Measurements from ENCODE around the gene UBR7. TPM values are rescaled to one million over a fixed set of nuclear protein-coding genes. Genes with fewer than 3 reads are reported as not detected.
A peak's percentile ranks its signal among the peaks of the same experiment; 100 is the strongest.
"Not testable (repeated sequence)": the region's sequence is repeated elsewhere in the genome, so short reads cannot be mapped to it uniquely, and the experiment has no call there.

UBR7 gene, protein sequence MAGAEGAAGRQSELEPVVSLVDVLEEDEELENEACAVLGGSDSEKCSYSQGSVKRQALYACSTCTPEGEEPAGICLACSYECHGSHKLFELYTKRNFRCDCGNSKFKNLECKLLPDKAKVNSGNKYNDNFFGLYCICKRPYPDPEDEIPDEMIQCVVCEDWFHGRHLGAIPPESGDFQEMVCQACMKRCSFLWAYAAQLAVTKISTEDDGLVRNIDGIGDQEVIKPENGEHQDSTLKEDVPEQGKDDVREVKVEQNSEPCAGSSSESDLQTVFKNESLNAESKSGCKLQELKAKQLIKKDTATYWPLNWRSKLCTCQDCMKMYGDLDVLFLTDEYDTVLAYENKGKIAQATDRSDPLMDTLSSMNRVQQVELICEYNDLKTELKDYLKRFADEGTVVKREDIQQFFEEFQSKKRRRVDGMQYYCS
- total RNA-seq, result 10 to 100 TPM; 24.1 to 28.1 TPM

DNA sequence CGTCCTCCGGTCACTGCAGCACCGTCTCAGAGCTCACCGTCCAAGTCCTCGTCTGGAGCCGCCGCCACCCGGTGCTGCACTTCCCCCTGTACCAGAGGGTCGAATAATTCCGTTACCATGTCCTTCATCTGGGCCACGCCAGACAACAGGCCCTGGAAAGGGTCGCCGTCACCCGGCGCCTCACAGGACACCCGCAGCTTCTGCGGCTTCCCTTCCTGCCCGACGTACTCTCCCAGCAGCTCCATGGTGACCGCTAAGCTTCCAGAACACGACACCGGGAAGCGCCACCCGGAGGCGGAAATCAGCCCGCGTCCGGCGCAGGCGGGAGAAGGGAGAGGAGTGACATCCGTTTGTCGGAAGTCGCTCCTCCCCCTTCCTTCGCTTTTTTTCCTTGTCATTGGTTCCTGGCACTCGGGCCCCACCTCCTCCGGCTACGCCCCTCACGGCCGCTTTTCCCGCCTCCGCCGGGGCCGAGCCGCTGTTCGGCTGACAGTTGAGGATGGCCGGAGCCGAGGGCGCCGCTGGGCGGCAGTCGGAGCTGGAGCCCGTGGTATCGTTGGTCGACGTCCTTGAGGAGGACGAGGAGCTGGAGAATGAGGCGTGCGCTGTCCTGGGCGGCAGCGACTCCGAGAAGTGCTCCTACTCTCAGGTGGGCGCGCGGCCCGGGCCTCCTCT is at the start of gene UBR7, which contains the start of gene GON7:
Gene UBR7, plus strand, starts transcription at position 464 of the 675 bp plus-strand sequence. Its CDS starts 36 bp downstream, at position 500.
Gene GON7, minus strand, starts transcription at position 273 of the 675 bp plus-strand sequence. Its CDS starts 28 bp downstream, at position 245.
- no peaks in the 10 kb centered on the region for H3K9me3 ChIP-seq

GRCh38 chr14:93158349-93158748 is 48.7 kb upstream of the UBR7 start:
- H3K4me1 ChIP-seq (ENCODE audit: control insufficient read depth in 1 of 2, low read depth in 2 of 2); H3K27me3 ChIP-seq (replicated peaks; ENCODE audit: insufficient read depth); H3K27ac ChIP-seq; DNase-seq (ENCODE audit: low spot score); H3K9me3 ChIP-seq; ATAC-seq (ENCODE audit: insufficient number of reproducible peaks, low FRiP score, low read depth); H3K4me3 ChIP-seq; H3K36me3 ChIP-seq: not testable (repeated sequence)

More for the DNA sequence above, at the start of gene UBR7, which contains the start of gene GON7:
- ATAC-seq (ENCODE audit: insufficient number of reproducible peaks, low FRiP score, low read depth), result peak; percentile 97
- Histone ChIP-seq H3K27ac (peak within 1 kb of the TSS; percentile 88), H3K36me3 (peaks cover 5% of the 10 kb centered on the region), H3K4me3 (peak within 1 kb of the TSS; percentile 96), H3K27me3 (replicated peaks; ENCODE audit: insufficient read depth) (no peaks in the 10 kb centered on the region), H3K4me1 (ENCODE audit: control insufficient read depth in 1 of 2, low read depth in 2 of 2) (peaks cover 9 to 29% of the 10 kb centered on the region in 2 donors)
- DNase-seq (ENCODE audit: low spot score), result peak; percentile 78
- TF ChIP-seq, protein P1, sequence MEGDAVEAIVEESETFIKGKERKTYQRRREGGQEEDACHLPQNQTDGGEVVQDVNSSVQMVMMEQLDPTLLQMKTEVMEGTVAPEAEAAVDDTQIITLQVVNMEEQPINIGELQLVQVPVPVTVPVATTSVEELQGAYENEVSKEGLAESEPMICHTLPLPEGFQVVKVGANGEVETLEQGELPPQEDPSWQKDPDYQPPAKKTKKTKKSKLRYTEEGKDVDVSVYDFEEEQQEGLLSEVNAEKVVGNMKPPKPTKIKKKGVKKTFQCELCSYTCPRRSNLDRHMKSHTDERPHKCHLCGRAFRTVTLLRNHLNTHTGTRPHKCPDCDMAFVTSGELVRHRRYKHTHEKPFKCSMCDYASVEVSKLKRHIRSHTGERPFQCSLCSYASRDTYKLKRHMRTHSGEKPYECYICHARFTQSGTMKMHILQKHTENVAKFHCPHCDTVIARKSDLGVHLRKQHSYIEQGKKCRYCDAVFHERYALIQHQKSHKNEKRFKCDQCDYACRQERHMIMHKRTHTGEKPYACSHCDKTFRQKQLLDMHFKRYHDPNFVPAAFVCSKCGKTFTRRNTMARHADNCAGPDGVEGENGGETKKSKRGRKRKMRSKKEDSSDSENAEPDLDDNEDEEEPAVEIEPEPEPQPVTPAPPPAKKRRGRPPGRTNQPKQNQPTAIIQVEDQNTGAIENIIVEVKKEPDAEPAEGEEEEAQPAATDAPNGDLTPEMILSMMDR (IDR thresholded peaks at IDR 0.05), result peak; percentile 18

DNA sequence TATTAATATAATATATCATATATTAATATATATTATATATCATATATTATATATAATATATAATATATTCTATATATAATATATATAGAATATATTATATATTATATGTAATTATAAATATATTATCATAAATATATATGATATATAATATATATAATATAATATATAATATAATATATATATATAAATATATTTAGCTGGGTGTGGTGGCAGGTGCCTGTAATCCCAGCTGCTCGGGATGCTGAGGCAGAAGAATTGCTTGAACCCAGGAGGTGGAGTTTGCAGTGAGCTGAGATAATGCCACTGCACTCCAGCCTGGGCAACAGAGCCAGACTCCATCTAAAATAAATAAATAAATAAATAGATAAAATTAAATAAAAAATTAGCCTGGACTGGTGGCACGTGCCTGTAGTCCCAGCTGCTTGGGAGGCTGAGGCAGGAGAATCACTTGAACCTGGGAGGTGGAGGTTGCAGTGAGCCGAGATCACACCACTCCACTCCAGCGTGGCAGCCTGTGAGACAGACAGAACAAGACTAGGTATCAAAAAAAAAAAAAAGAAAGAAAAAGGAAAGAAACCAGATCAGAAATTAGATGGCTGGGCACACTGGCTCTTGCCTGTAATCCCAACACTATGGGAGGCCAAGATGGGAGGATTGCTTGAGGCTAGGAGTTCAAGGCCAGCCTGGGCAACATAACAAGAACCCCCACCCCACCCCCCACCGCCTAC is 47.3 kb upstream of the UBR7 start:
- H3K36me3 ChIP-seq; H3K27me3 ChIP-seq (replicated peaks; ENCODE audit: insufficient read depth); H3K27ac ChIP-seq; H3K4me1 ChIP-seq (ENCODE audit: control insufficient read depth in 1 of 2, low read depth in 2 of 2); ATAC-seq (ENCODE audit: insufficient number of reproducible peaks, low FRiP score, low read depth); H3K4me3 ChIP-seq; DNase-seq (ENCODE audit: low spot score); H3K9me3 ChIP-seq: not testable (repeated sequence)

DNA sequence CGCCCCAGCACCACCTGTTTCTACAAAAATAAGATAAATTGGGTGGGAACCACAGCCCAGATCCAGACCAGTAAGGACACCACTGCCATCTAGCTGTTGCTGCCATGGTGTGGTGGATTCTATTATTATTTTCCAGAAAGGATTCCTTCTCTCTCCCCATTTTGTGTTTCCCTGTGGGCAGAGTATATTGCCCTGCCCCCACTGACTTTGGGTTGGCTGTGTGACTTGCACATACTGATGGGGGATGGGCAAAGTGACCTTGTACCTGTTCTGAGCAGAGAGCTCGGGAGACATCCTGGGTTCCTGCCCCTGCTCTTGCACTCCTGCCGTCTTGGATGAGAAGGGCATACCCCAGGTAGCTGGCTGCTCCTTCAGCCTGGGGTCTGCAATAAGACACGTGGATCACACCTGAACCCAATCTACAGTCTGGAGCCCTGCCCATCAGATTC is 46.7 kb upstream of the UBR7 start:
- Histone ChIP-seq H3K27me3 (replicated peaks; ENCODE audit: insufficient read depth) (no peaks in the 10 kb centered on the region), H3K9me3 (no peaks in the 10 kb centered on the region), H3K4me1 (ENCODE audit: control insufficient read depth in 1 of 2, low read depth in 2 of 2) (no peaks in the 10 kb centered on the region), H3K27ac (no peak overlapping the region), H3K4me3 (no peak overlapping the region), H3K36me3 (no peaks in the 10 kb centered on the region)
- TF ChIP-seq, protein P1 (IDR thresholded peaks at IDR 0.05), result no peak
- ATAC-seq (ENCODE audit: insufficient number of reproducible peaks, low FRiP score, low read depth) (no peak), DNase-seq (ENCODE audit: low spot score) (no peak)

DNA sequence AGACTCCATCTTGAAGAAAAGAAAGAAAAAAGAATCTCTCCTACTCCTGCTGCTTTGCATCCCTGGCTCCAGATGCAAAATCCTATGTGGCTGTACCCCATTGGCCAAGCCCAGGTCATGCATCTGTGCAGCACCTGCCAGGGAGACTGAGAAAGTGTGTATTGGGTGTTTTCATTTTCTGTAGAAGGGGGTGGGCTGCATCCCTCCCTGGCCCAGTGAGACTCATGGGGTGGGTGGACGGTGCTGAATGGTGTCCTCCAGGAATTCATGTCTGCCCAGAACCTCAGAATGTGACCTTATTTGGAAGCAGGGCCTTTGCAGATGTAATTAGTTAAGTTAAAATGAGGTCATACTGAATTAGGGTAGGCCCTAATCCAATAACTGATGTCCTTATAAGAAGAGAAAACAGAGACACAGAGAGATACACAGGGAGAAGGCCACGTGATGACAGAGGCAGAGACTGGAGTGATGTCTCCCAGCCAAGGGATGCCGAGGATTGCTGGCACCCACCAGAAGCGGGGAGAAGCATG is 45.6 kb upstream of the UBR7 start:
- H3K27ac ChIP-seq, result no peak overlapping the region
- H3K36me3 ChIP-seq, result no peaks in the 10 kb centered on the region
- H3K9me3 ChIP-seq, result no peaks in the 10 kb centered on the region
- H3K4me3 ChIP-seq, result no peak overlapping the region
- no peaks in the 10 kb centered on the region for H3K4me1 ChIP-seq (ENCODE audit: control insufficient read depth in 1 of 2, low read depth in 2 of 2)
- no peaks in the 10 kb centered on the region for H3K27me3 ChIP-seq (replicated peaks; ENCODE audit: insufficient read depth)
- DNase-seq (ENCODE audit: low spot score) (no peak), ATAC-seq (ENCODE audit: insufficient number of reproducible peaks, low FRiP score, low read depth) (no peak)
- TF ChIP-seq, protein P1 (IDR thresholded peaks at IDR 0.05), result no peak
